Measurements from ENCODE around the gene TET2.

TET2 gene

GRCh38 chr4:105140684-105141490 lies 5.8 kb upstream of the TET2 start:
- DNase-seq, result peak; percentile 66

- DNase-seq, result peak; percentile 15
These were observed 1.3 kb upstream of the TET2 start for GRCh38 chr4:105145156-105145902.

DNA sequence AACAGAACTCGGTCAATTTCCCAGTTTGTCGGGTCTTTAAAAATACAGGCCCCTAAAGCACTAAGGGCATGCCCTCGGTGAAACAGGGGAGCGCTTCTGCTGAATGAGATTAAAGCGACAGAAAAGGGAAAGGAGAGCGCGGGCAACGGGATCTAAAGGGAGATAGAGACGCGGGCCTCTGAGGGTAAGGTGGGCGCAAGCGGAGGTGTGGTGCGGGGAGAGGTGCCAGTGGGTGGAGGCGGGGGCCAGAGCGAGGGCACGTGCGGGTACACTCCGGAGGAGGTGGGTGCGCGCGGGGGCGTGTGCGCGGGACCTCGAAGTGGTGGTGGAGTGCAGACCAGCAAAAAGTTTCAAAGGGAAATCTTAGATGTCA lies 787 bp upstream of the TET2 start:
- DNase-seq, result peak; percentile 44

- no peak for DNase-seq
These were observed 408 bp downstream of the TET2 start for GRCh38 chr4:105147016-105147552.

- DNase-seq, result peak; percentile 38
These were observed 981 bp downstream of the TET2 start for GRCh38 chr4:105147553-105148161.

GRCh38 chr4:105148356-105148755 lies 1.7 kb downstream of the TET2 start:
- no peak for DNase-seq

GRCh38 chr4:105148776-105149175 lies 2.1 kb downstream of the TET2 start:
- no peak for DNase-seq

- DNase-seq, result no peak
These were observed 3.1 kb downstream of the TET2 start for GRCh38 chr4:105149771-105150170.

GRCh38 chr4:105150503-105150902 lies 3.8 kb downstream of the TET2 start:
- DNase-seq, result no peak

- no peak for DNase-seq
These were observed 7.1 kb downstream of the TET2 start for GRCh38 chr4:105153749-105154148.

DNA sequence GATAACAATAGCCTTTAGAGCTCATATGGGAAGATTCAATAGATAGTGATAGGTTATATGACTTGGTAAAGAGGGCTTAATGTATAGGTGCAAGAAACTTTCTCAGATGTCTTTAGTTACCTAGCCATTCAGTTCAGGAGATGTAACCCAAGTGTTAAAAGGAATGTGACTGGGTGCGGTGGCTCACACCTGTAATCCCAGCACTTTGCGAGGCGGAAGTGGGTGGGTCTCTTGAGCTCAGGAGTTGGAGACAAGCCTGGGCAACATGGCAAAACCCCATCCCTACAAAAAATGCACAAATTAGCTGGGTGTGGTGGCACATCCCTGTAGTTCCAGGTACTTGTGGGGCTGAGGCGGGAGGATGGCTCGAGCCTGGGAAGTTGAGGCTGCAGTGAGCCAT lies 7.9 kb downstream of the TET2 start:
- no peak for DNase-seq

DNA sequence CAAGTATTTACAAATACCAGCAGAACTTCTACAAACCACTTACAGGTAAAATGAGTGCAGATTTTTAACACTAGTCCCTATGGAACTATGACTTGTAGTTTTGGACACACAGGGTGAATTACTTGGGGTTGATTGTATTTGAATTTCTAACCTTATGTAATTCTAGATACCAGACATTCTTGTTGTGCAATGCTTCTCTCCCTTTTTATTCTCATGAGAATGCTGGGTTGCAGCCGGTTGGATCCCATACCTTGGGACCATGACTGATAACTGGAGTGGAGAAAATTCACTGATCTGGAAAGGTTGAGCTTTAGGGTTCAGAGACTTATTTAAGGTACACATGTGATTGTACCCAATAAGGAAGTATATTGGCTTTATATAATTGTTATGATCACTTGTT lies 8.8 kb downstream of the TET2 start:
- no peak for DNase-seq

GRCh38 chr4:105158837-105159236 lies 12.2 kb downstream of the TET2 start:
- DNase-seq, result no peak

DNA sequence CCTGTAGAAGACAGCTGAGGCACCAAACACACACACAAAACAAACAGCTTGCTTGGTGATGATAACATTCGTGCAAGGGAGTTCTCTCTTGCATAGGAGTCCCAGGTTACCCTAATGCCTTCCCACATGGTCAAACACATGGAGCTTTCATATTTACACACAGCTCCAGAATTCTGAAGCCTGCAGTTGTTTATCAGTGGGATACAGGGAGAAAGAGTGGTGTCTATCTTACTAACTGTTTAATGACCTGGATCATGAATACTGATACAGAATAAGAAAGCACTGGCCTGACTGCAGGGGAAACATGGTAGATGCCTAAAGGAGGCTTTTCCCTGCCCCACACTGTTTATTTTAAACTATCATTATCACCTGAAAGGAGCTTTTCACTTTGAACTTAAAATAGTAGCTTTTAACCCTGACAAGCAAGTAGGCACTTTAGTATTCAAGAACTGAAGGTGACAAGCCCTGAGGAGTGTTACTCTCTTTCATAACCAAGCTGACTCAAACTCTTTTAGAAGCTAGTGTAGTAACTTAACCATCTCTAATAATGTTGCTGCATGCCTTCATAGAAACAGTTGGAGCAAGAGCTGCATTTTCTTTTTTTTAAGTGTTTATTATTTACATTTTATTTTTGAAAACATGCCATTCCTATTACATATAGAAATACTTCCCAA lies 15.6 kb downstream of the TET2 start:
- DNase-seq, result no peak

GRCh38 chr4:105164548-105164947 lies 17.9 kb downstream of the TET2 start:
- DNase-seq, result no peak

DNA sequence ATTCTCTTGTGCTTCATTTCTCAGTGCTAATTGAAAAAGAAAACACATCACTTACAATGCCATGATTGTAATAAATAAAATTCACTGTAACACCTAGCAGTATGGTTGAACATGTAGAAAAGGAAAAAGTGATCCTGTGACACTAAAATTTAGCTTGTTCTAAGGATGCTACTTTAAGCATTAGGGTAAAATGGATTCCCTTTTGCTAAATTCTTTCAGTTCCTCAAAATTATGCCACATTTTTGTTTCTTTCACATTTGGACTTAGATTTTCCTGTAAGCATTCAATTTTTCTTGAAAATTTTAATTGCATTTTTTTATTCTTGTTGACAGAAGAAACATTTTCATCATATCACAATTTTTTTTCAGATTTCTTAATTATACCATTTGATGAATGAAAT lies 19.4 kb downstream of the TET2 start:
- DNase-seq, result no peak

GRCh38 chr4:105170711-105171110 lies 24.0 kb downstream of the TET2 start:
- DNase-seq, result no peak

GRCh38 chr4:105171912-105172311 lies 25.2 kb downstream of the TET2 start:
- no peak for DNase-seq

DNA sequence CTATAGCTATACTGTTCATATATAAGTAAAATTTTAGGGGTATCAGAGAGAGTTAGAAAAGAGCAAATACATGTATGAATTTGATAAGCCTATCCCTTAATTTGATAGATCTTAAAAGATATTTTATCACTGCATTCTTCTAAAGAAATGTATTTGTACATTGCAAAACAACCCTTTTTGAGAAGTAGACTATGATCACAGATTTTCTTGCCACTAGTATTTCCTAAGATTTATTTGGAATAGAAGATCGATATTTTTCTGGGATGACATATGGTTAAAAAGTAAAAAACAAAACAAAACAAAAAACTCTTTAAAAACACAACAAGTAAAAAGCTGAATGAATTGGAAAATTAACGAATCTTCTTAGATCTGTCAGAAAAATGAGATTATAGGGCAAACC lies 27.4 kb downstream of the TET2 start:
- no peak for DNase-seq

- DNase-seq, result no peak
These were observed 33.1 kb downstream of the TET2 start for GRCh38 chr4:105179539-105180401.

GRCh38 chr4:105181259-105181658 lies 34.6 kb downstream of the TET2 start:
- no peak for DNase-seq

DNA sequence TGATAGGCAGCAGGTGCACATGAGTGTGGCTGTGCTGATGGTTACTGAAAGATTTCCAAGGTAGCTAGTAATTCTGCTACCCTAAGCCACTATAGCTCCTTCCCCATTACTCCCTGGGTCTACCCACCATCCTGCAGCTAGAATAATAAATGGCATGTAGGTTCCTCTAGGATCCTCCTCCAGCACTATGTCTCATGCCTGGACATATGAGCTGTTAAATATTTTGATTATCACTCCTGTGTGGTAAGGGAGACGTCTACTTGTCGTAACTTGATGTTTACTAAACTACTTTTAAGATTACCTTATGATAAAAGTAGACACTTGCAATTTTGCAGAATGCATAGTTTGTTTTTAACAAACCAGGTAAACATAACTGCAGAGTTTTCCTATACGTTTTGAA lies 35.5 kb downstream of the TET2 start:
- DNase-seq, result no peak

All from activated CD4-positive, alpha-beta T cell treated with anti-CD3 and anti-CD28 coated beads, Interleukin-2, Interleukin-6, amounts not matched to agents 100 ng/mL and 50 ng/mL, durations not matched to agents 16 hours and 8 hours (primary cell).